HG03342 (cell line): ENCODE measurements around the gene BRK1.
"Not testable (repeated sequence)": the region's sequence is repeated elsewhere in the genome, so short reads cannot be mapped to it uniquely, and the experiment has no call there.

Experiments used
- ATAC-seq: cut with Tn5 transposase; IDR thresholded peaks from one replicate; pipeline ENCODE4 v1.9.1; 2021; ENCODE audit warnings: mild to moderate bottlenecking, moderate library complexity; ENCODE audit not compliant: unreplicated experiment

Gene BRK1

DNA sequence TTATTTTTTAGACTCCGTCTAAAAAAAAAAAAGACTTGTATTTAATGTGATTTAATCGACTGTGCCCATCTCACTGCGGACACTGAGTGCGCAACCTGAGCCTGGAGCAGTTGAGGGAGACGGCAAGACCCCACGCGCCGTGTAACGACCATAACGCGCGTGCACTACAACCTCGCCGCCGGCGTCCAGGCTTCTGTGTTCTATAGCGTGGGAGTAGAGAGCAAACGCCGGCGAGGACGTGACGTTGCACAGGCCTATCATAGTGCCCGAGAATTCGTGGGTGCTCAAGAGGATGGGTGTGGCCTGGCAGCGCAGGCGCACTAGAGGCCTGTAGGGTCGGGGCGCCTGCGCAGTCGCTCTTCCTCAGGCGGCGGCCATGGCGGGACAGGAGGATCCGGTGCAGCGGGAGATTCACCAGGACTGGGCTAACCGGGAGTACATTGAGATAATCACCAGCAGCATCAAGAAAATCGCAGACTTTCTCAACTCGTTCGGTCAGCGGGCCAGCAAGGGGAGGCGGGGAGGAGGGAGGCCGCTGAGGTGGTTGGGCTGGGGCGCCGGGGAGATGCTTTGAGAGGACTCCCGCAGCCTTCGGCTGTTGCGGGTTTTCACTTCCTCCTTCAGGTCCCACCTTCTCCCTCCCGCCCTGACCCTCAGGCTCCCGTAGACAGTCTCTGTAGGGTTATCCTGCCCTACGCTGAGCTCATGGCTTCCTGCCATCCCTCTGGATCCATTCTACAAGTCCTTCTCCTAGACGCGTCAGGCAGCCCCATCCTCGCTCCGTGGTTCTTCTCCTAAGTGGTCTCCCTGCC is at the start of gene BRK1:
Gene BRK1 (plus strand): TSS at position 350 of the 812 bp plus-strand sequence. CDS start 27 bp downstream, at position 377.
- peak; percentile 95 for ATAC-seq

DNA sequence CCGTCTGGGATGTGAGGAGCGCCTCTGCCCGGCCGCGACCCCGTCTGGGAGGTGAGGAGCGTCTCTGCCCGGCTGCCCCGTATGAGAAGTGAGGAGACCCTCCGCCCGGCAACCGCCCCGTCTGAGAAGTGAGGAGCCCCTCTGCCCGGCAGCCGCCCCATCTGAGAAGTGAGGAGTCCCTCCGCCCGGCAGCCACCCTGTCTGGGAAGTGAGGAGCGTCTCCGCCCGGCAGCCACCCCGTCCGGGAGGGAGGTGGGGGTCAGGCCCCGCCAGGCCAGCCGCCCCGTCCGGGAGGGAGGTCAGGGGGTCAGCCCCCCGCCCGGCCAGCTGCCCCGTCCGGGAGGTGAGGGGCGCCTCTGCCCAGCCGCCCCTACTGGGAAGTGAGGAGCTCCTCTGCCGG is 45.4 kb upstream of the BRK1 start:
- not testable (repeated sequence) for ATAC-seq

DNA sequence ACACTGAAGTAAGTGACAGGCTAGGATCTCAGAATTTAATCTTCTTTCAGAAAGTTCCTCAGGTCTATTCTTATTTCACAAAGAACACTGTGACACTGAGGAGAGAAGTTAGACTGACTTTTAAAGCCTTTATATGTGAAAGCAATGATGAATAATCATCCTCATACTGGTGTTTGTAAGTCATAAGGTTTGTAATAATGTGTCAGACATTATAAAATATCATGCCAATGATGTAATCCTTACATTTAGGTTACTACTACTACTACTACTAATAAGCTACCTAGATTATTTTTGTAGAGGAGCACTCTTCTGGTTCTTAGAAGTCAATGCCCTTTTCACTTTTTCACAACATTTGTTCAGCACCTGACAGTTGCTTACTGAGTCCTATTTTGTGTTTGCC is 40.8 kb upstream of the BRK1 start:
- ATAC-seq, result no peak

DNA sequence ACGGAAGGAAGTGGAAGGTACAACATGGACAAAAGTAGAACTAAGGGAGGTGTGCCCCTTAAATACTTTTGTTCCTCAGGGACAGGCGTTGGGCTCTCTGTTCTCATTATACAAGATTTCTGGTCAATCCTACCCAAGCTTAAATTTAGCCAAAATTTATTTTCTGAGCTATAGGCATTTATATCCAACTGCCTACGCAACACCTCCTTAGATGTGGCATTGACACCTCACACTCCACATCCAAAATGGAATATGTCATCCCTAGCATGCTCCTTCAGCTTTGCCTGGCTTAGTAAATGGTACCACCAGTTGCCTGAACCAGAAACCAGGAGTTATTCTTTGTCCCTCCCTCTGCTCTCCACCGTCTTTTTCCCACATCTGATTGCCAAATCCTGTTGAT is 33.6 kb upstream of the BRK1 start:
- ATAC-seq, result no peak

DNA sequence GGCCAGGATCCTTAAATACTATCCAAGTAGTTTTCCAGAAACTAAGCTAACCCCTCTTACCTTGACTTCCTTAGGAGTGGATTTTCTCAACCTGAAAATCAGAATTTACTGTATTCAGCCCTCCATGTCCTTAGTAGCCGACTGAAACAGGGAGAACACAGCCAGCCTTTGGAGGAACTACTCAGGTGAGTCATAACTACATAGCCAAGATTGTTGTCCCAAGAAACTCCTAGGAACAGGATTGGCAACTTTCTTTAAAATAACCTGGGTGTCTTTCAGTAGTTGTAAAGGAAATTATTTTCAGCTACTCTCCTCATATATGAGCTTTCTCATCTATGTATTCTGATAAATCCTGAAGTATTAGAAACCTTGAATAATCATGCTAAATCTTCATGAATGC is 29.7 kb upstream of the BRK1 start:
- no peak for ATAC-seq

DNA sequence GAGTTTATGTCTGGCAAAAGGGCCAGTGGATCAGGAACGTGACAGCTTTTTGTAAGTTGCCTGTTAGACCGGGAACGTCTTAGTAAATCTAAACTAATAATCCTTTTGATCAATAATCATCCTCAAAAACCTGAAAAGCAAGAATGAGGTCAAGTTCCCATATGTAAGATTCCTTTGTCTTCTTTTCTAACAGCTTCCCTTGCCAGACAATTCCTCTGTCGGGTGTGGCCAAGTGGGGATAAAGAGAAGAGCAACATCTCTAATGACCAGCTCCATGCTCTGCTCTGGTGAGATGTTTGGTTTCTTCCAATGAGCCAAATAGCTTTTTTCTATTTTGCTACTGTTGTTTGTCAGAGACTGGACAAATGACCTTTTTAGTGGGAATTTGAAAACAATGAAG is 27.2 kb upstream of the BRK1 start:
- no peak for ATAC-seq

DNA sequence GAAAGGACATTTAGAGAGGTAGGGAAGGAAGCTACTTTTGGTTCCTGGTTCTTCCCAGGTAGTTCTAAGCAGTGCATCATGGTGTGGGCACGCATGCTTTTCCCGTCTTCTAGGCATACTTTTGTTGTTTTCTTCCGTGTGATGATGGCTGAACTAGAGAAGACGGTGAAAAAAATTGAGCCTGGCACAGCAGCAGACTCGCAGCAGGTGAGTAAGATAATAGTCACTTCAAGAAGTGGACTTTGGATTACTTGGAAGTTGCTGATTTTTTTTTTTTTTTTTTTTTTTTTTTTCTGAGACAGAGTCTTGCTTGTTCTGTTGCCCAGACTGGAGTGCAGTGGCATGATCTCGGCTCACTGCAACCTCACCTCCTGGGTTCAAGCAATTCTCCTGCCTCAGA is 25.3 kb upstream of the BRK1 start:
- ATAC-seq, result no peak

DNA sequence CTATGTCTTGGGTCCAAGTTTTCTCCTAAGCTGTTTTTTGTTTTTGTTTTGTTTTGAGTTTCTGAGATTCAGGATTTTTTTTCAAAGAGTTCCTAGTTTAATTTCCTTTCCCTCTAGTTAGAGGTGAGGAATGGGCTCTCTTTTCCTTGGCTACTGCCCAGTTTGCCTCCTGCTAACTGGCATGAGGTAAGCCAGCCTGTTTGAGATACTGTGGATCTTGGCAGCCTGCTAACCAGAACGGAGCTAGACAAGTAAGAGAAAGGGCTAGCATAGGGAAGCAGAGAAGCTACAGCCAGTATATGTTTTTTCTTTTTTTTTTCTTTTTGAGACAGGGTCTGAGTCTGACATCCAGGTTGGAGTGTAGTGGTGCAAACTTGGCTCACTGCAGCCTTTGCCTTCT is 24.7 kb upstream of the BRK1 start:
- ATAC-seq, result not testable (repeated sequence)

DNA sequence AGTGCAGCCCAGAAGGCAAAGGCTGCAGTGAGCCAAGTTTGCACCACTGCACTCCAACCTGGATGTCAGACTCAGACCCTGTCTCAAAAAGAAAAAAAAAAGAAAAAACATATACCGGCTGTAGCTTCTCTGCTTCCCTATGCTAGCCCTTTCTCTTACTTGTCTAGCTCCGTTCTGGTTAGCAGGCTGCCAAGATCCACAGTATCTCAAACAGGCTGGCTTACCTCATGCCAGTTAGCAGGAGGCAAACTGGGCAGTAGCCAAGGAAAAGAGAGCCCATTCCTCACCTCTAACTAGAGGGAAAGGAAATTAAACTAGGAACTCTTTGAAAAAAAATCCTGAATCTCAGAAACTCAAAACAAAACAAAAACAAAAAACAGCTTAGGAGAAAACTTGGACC is 24.1 kb upstream of the BRK1 start:
- ATAC-seq, result not testable (repeated sequence)

DNA sequence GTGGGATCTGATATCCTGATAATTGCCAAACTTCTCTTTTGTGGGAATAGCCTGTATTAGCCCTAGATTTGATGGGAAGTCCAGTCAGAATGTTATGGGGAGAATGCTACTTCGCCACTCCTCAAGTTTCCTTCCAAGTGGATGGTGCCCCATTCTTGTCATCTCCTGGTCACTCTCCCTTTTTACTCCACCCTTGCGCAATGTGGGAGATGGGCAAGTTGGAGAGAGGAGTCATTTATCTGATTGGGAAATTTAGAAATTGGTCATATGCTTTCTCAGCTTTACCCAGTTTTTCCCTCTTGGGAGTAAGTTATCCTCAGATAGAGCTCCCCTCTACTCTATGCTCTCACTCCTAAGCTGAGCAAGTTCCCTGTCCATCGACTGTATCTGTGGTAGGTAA is 21.8 kb upstream of the BRK1 start:
- no peak for ATAC-seq

DNA sequence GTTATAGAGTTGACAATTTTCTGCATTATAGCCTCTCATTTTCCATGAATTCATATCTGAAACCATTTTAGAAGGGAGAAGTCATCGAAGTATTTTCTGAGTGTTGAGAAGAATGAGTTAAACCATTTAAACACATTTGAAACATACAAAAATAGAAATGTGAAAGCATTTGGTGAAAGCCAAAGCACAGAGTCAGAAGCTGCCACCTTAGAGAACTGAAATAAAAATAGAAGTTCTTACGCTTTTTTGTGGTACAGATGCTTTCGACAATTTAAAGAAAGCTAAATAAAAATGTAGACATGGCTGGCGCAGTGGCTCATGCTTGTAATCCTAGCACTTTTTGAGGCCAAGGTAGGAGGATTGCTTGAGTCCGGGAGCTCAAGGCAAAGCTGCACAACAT is 16.4 kb upstream of the BRK1 start:
- ATAC-seq, result no peak

DNA sequence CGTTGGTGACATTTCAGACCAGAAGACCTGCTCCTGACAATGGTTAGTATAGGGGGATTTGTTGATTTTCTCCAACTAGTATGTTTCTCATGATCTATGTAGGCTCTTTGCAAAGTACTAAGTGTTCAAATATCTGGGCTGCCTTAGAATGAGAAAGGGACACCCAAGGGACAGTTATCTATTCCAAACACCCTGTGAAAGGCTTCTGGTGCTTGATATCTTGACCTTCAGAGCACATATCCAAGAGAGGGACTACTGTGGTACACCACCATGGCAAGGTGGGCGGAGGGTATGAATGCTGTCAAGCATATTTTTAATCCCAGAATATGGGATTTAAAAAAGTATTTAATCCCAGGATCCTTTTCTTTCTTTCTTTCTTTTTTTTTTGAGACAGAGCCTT is 8.6 kb upstream of the BRK1 start:
- no peak for ATAC-seq

DNA sequence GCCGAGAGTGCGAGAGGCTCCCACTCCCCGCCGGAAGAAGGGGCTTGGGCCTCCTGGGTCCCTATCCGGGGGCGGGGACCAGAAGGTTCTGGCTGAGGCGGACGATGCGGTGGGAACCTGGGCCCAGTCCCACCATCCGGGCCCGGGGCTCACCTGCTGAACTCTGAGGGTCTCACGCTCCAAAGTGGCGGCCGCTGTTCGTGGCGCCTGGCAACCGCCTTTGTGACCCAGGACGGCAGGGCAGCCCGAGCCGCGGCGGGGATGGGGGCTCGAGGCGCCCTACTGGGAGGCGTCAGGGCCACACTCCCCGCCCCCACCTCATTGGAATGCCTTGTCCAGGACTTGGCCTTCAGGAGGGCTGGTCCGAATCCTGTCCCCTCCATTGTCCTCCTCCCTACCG is 7.4 kb upstream of the BRK1 start, which contains the start of gene FANCD2OS:
Gene FANCD2OS (minus strand): TSS at position 165 of the 400 bp plus-strand sequence. CDS start 3,481 bp downstream, outside the sequence.
- ATAC-seq, result no peak

DNA sequence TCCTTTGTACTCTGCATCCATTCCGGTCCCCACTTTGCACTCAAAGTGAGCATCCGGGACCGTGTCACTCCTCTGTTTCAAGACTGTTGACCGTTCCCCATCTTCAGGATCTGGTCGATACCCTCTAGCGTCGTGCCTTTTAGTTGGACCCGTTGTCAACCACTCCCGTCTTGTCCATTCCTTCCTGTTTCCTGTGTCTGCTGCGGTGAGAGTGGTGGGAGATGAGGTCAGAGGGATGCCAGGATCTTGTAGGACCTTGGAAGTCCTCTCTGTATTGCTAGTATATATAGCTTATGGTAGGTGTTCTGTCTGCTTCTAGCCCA is 624 bp downstream of the BRK1 start:
- ATAC-seq, result peak; percentile 27

DNA sequence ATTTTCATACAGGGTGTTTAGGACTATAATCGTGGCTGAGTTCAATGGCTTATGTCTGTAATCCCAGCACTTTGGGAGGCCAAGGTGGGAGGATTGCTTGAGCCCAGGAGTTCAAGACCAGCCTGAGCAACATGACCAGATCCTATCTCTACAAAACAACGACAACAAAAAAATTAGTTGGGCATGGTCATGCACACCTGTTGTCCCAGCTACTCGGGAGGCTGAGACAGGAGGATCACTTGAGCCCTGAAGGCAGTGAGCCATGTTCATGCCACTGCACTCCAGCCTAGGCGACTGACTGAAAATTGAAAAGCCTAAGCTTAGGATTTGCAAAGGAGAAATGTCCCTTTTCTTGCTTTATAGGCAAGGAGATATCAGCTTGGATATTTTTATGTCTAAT is 1.5 kb downstream of the BRK1 start:
- no peak for ATAC-seq

DNA sequence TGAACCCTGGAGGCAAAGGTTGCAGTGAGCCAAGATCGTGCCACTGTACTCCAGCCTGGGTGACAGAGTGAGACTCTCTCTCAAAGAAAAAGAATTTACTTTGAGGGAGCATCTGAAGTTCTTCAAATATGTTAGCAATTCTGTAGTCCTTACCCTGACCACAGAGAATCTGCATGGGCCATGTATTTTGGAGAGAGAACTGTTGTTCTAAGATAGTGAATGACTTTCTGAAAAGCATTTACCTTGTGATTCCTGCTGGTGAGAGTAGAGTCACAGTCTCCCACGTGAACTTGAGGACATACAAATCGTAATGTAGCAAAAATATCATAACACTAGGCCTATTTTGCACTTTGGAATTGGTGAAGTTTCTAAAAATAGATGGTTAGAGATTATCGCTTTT is 3.9 kb downstream of the BRK1 start:
- ATAC-seq, result no peak

DNA sequence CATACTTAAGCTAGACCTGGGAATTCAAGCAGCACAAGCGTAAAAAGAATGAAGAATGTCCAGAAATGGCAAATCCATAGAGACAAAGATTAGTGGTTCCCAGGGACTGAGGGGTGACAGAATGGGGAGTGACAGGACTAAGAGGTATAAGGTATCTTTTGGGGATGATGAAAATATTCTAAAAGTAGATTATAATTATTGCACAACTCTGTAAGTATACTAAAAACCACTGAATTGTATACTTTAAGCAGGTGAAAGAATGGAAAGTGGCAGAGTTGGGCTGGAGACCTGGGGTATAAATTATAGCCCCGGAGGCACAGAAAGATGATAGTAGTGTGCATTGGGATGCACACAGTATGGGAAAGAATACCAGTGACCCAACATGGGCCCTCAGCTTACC is 5.6 kb downstream of the BRK1 start:
- no peak for ATAC-seq

DNA sequence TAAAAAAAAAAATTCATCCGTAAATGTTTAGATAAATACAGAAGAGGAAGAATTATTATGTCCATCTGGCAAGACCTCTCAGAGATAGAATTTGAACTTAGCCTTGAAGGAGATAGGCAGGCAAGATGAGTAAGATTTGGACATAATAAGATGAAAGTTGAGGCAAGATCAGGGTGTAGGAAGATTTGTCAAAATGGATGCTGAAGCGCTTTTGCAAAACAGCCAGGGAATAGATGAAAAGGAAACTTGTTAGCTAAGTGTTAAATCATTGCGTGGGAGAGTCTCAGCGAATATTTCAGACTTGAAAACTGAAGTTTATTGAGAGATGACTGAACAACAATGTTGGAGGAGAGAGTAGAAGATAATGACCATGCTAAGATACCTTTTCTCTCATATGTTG is 7.2 kb downstream of the BRK1 start:
- ATAC-seq, result no peak

DNA sequence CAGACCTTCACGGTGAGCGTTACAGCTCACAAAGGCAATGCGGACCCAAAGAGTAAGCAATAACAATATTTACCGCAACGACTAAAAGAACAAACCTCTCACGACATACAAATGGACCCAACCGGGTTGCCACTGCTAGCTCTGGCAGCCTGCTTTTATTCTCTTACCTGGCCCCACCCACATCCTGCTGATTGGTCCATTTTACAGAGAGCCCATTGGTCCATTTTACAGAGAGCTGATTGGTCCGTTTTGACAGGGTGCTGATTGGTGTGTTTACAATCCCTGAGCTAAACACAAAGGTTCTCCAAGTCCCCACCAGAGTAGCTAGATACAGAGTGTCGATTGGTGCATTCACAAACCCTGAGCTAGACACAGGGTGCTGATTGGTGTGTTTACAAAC is 20.4 kb downstream of the BRK1 start:
- ATAC-seq, result not testable (repeated sequence)

DNA sequence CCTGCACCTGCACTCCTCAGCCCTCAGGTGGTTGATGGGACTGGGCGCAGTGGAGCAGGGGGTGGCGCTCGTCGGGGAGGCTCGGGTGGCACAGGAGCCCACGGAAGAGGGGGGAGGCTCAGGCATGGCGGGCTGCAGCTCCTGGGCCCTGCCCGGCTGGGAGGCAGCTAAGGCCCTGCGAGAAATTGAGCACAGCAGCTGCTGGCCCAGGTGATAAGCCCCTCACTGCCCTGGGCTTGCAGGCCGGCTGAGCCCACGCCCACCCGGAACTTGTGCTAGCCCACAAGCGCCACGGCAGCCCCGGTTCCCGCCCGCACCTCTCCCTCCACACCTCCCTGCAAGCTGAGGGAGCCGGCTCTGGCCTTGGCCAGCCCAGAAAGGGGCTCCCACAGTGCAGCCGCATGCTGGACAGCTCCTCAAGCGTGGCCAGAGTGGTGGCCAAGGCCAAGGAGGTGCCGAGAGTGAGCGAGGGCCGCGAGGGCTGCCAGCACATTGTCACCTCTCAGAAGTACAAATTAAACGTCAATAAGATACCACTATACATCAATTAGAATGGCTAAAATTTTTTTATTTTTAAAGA is 21.0 kb downstream of the BRK1 start:
- no peak for ATAC-seq

DNA sequence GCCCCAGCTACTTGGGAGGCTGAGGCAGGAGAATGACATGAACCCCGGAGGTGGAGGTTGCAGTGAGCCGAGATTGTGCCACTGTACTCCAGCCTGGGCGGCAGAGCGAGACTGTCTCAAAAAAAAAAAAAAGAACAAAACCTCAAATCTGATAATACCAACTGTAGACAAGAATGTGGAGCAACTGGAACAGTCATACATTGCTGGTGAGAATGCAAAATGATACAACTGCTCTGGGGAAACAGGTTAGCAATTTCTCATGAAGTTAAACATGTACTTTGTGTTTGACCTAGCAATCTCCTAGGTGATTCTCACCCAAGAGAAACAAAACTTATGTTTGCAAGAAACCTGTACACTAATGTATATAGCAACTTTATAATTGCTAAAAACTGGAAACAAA is 21.7 kb downstream of the BRK1 start:
- no peak for ATAC-seq

DNA sequence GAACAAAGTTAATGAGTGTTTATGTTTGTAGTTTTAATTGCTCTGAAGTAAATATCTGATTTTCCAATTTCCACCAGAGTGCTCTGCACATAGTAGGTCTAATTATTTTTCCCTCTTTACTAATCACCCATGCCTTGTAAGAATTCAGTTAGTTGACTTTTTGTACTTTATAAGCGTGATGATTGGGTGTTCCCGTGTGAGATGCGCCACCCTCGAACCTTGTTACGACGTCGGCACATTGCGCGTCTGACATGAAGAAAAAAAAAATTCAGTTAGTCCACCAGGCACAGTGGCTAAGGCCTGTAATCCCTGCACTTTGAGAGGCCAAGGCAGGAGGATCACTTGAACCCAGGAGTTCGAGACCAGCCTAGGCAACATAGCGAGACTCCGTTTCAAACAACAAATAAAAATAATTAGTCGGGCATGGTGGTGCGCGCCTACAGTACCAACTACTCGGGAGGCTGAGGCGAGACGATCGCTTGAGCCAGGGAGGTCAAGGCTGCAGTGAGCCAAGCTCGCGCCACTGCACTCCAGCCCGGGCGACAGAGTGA is 25.6 kb downstream of the BRK1 start:
- ATAC-seq, result no peak
